GM18909 (cell line): Measurements from ENCODE around the gene CADPS.

ENCODE experiments used
- ATAC-seq: cut with Tn5 transposase; IDR thresholded peaks from one replicate; pipeline ENCODE4 v1.9.1; 2021; ENCODE audit warnings: mild to moderate bottlenecking; ENCODE audit not compliant: unreplicated experiment, poor library complexity

Gene CADPS

GRCh38 chr3:62815981-62816380 is 59.2 kb downstream of the CADPS start:
- ATAC-seq: no peak

GRCh38 chr3:62812631-62813030 is 62.6 kb downstream of the CADPS start:
- no peak for ATAC-seq

- no peak for ATAC-seq
Observed at GRCh38 chr3:62811119-62811518, 64.1 kb downstream of the CADPS start.

- ATAC-seq: no peak
Observed at GRCh38 chr3:62809369-62809768, 65.8 kb downstream of the CADPS start.

GRCh38 chr3:62805580-62806277 is 69.5 kb downstream of the CADPS start:
- ATAC-seq: no peak

GRCh38 chr3:62805106-62805505 is 70.1 kb downstream of the CADPS start:
- ATAC-seq: no peak

GRCh38 chr3:62803276-62803675 is 71.9 kb downstream of the CADPS start:
- ATAC-seq: no peak

- ATAC-seq: no peak
Observed at GRCh38 chr3:62798000-62798399, 77.2 kb downstream of the CADPS start.

GRCh38 chr3:62797132-62797531 is 78.1 kb downstream of the CADPS start:
- ATAC-seq: no peak

- ATAC-seq: no peak
Observed at GRCh38 chr3:62795978-62796657, 79.1 kb downstream of the CADPS start.

- ATAC-seq: no peak
Observed at GRCh38 chr3:62793946-62794345, 81.3 kb downstream of the CADPS start.

GRCh38 chr3:62785384-62785783 is 89.8 kb downstream of the CADPS start:
- no peak for ATAC-seq

- ATAC-seq: no peak
Observed at GRCh38 chr3:62781121-62781520, 94.1 kb downstream of the CADPS start.

- ATAC-seq: no peak
Observed at GRCh38 chr3:62777674-62778073, 97.5 kb downstream of the CADPS start.

GRCh38 chr3:62777130-62777529 is 98.1 kb downstream of the CADPS start:
- no peak for ATAC-seq

- no peak for ATAC-seq
Observed at GRCh38 chr3:62774221-62774620, 101.0 kb downstream of the CADPS start.

- ATAC-seq: no peak
Observed at GRCh38 chr3:62771331-62772072, 103.7 kb downstream of the CADPS start.

- ATAC-seq: no peak
Observed at GRCh38 chr3:62768896-62769295, 106.3 kb downstream of the CADPS start.

- no peak for ATAC-seq
Observed at GRCh38 chr3:62761711-62762110, 113.5 kb downstream of the CADPS start.

- ATAC-seq: no peak
Observed at GRCh38 chr3:62761311-62761710, 113.9 kb downstream of the CADPS start.

- ATAC-seq: no peak
Observed at GRCh38 chr3:62758296-62759066, 116.7 kb downstream of the CADPS start.
